H1 (cell line): ENCODE data around the gene ASIC5. TPM values are rescaled to one million over a fixed set of nuclear protein-coding genes. Genes with fewer than 3 reads are reported as not detected.
"Not testable (repeated sequence)": the region's sequence is repeated elsewhere in the genome, so short reads cannot be mapped to it uniquely, and the experiment has no call there.

ENCODE experiments used
- CTCF ChIA-PET: fragments of 300-600 bp; sonication (Branson Sonifier 250); formaldehyde crosslinking; loops from one replicate; lab custom pipeline; 2021; ENCODE audit not compliant: partially characterized antibody; lab: Charles Lee
- POLR2A ChIA-PET: fragments of 300-600 bp; sonication (Branson Sonifier 250); formaldehyde crosslinking; loops from one replicate; lab custom pipeline; 2021; ENCODE audit warnings: inconsistent platforms; ENCODE audit not compliant: partially characterized antibody; lab: Charles Lee
- DNase-seq, 2 experiments: peaks; one replicate each; pipeline versions ENCODE4 v3.0.0 to v3.0.0-alpha.2; 2010 to 2022; ENCODE audit warnings: low spot score in 2 of 2, low read depth in 1 of 2, mixed read lengths in 1 of 2
- FAIRE-seq: peaks from 2 replicates; lab custom pipeline; 2011; peaks lifted over from hg19 to GRCh38; lab: Jason Lieb, UNC
- H2AFZ ChIP-seq: 2 replicates; pipeline ENCODE4 v1.8.1; 2012; ENCODE audit warnings: low read length, inconsistent platforms
- H2AK5ac ChIP-seq: 2 replicates; pipeline ENCODE4 v1.6.1; 2013; ENCODE audit warnings: low read depth, low read length
- H2BK120ac ChIP-seq: replicated peaks from 2 replicates; pipeline ENCODE3; 2013; ENCODE audit warnings: low read depth, low read length, inconsistent platforms
- H2BK12ac ChIP-seq: 2 replicates; pipeline ENCODE4 v1.6.1; 2013; ENCODE audit warnings: low read depth, low read length
- H2BK15ac ChIP-seq: 2 replicates; pipeline ENCODE4 v1.6.1; 2013; ENCODE audit warnings: low read length
- H2BK20ac ChIP-seq: 2 replicates; pipeline ENCODE4 v1.6.1; 2013; ENCODE audit warnings: low read length
- H2BK5ac ChIP-seq: 2 replicates; pipeline ENCODE4 v1.6.1; 2013; ENCODE audit warnings: low read depth, low read length
- H3K14ac ChIP-seq: 2 replicates; pipeline ENCODE4 v1.6.1; 2013; ENCODE audit warnings: inconsistent platforms; ENCODE audit not compliant: insufficient read length
- H3K18ac ChIP-seq: 2 replicates; pipeline ENCODE4 v1.6.1; 2013; ENCODE audit warnings: low read length; ENCODE audit errors: extremely low read depth
- H3K23ac ChIP-seq: 2 replicates; pipeline ENCODE4 v1.6.1; 2013; ENCODE audit warnings: inconsistent platforms; ENCODE audit not compliant: insufficient read length
- H3K23me2 ChIP-seq: 2 replicates; pipeline ENCODE4 v1.6.1; 2013; ENCODE audit warnings: low read depth, low read length
- H3K27ac ChIP-seq: 2 replicates; pipeline ENCODE4 v1.6.1; 2011; ENCODE audit warnings: low read depth, low read length, inconsistent platforms
- H3K27me3 ChIP-seq, 4 experiments: replicated peaks in 1 of 4; 1 replicate in 1 of 4; 2 replicates in 3 of 4; pipeline versions ENCODE4 v1.6.1 to v1.8.1; 2011 to 2013; ENCODE audit warnings: low read length in 3 of 4, mild to moderate bottlenecking in 3 of 4, inconsistent platforms in 2 of 4, mixed read lengths in 2 of 4, moderate library complexity in 1 of 4; ENCODE audit not compliant: control insufficient read depth in 3 of 4, insufficient read depth in 3 of 4; ENCODE audit errors: extremely low read depth in 1 of 4
- H3K36me3 ChIP-seq, 4 experiments: 2 replicates each; pipeline versions ENCODE4 v1.6.1 to v1.8.1; 2011 to 2013; ENCODE audit warnings: mild to moderate bottlenecking in 4 of 4, low read length in 3 of 4, moderate library complexity in 2 of 4, control low read depth in 1 of 4, inconsistent platforms in 1 of 4; ENCODE audit not compliant: insufficient read depth in 4 of 4, control insufficient read depth in 2 of 4
- H3K4ac ChIP-seq: replicated peaks from 2 replicates; pipeline ENCODE3; 2013; ENCODE audit warnings: low read length, low read depth, mixed read lengths, inconsistent platforms; ENCODE audit not compliant: insufficient read length
- H3K4me1 ChIP-seq, 4 experiments: replicated peaks in 1 of 4; 1 replicate in 1 of 4; 2 replicates in 3 of 4; pipeline versions ENCODE4 v1.6.1 to v1.8.1; 2011 to 2013; ENCODE audit warnings: low read length in 3 of 4, inconsistent platforms in 2 of 4, mixed read lengths in 1 of 4; ENCODE audit not compliant: insufficient read depth in 4 of 4, control insufficient read depth in 3 of 4
- H3K4me2 ChIP-seq, 2 experiments: 2 replicates each; pipeline versions ENCODE4 v1.6.1 to v1.8.1; 2011 to 2013; ENCODE audit warnings: low read depth in 2 of 2, low read length in 2 of 2, control low read depth in 1 of 2, inconsistent platforms in 1 of 2, mild to moderate bottlenecking in 1 of 2; ENCODE audit not compliant: insufficient read depth in 1 of 2
- H3K4me3 ChIP-seq, 4 experiments: fragments of 200-600, 300-600 bp in 1 of 4; sonication (generic), shearing (Covaris generic), sonication (Bioruptor Twin) in 1 of 4; 2 replicates each; pipeline versions ENCODE4 v1.5.1 to v1.8.1; 2011 to 2016; ENCODE audit warnings: low read length in 4 of 4, low read depth in 3 of 4, control low read depth in 2 of 4, inconsistent platforms in 2 of 4, mild to moderate bottlenecking in 2 of 4, mixed read lengths in 1 of 4, moderate library complexity in 1 of 4; ENCODE audit not compliant: insufficient read depth in 2 of 4; ENCODE audit errors: extremely low read depth in 1 of 4
- H3K56ac ChIP-seq: replicated peaks from 2 replicates; pipeline ENCODE3; 2013; ENCODE audit warnings: low read depth, mild to moderate bottlenecking, mixed read lengths, low read length, inconsistent platforms; ENCODE audit not compliant: insufficient read length
- H3K79me1 ChIP-seq: 2 replicates; pipeline ENCODE4 v1.6.1; 2013; ENCODE audit warnings: low read depth, low read length, control low read depth
- H3K79me2 ChIP-seq, 2 experiments: 2 replicates each; pipeline versions ENCODE4 v1.6.1 to v1.8.1; 2012 to 2013; ENCODE audit warnings: low read length in 2 of 2, mild to moderate bottlenecking in 2 of 2, inconsistent platforms in 1 of 2; ENCODE audit not compliant: insufficient read depth in 2 of 2, control insufficient read depth in 1 of 2
- H3K9ac ChIP-seq, 4 experiments: replicated peaks in 1 of 4; 1 replicate in 1 of 4; 2 replicates in 3 of 4; pipeline versions ENCODE4 v1.6.1 to v1.8.1; 2011 to 2013; ENCODE audit warnings: low read depth in 3 of 4, low read length in 3 of 4, control low read depth in 2 of 4, mild to moderate bottlenecking in 2 of 4, moderate library complexity in 2 of 4, inconsistent platforms in 1 of 4; ENCODE audit errors: extremely low read depth in 1 of 4
- H3K9me3 ChIP-seq, 2 experiments: 2 replicates each; pipeline versions ENCODE4 v1.6.1 to v1.8.1; 2012 to 2013; ENCODE audit warnings: mild to moderate bottlenecking in 2 of 2, moderate library complexity in 2 of 2, control low read depth in 1 of 2, inconsistent platforms in 1 of 2, low read depth in 1 of 2, low read length in 1 of 2, mixed read lengths in 1 of 2; ENCODE audit not compliant: insufficient read depth in 2 of 2
- H4K20me1 ChIP-seq, 2 experiments: replicated peaks in 1 of 2; 2 replicates each; pipeline versions ENCODE3 to v1.8.1; 2011 to 2013; ENCODE audit warnings: inconsistent platforms in 2 of 2, low read length in 2 of 2, mild to moderate bottlenecking in 1 of 2; ENCODE audit not compliant: insufficient read depth in 2 of 2, control insufficient read depth in 1 of 2
- H4K5ac ChIP-seq: 2 replicates; pipeline ENCODE4 v1.6.1; 2013; ENCODE audit warnings: low read length, low read depth, mixed read lengths, inconsistent platforms; ENCODE audit not compliant: insufficient read length
- H4K8ac ChIP-seq: 2 replicates; pipeline ENCODE4 v1.8.0; 2013; ENCODE audit warnings: mild to moderate bottlenecking, moderate library complexity, low read length, inconsistent platforms; ENCODE audit not compliant: insufficient read depth; ENCODE audit errors: extremely low read depth
- H4K91ac ChIP-seq: replicated peaks from 2 replicates; pipeline ENCODE3; 2013; ENCODE audit warnings: low read length, mixed read lengths, inconsistent platforms; ENCODE audit not compliant: insufficient read length
- WGBS, 2 experiments: shearing (Covaris generic) in 1 of 2; methylation state at CpG; one replicate each; pipeline versions ENCODE4 v1.1.6 to v1.1.7; 2013 to 2015; ENCODE audit warnings: low lambda C conversion rate in 2 of 2, mixed read lengths in 2 of 2, inconsistent platforms in 1 of 2, low coverage in 1 of 2, missing lambda C conversion rate in 1 of 2; ENCODE audit not compliant: insufficient replicate concordance in 2 of 2, insufficient coverage in 1 of 2, insufficient read length in 1 of 2; ENCODE audit errors: extremely low coverage in 1 of 2, missing lambda C conversion rate in 1 of 2; 5-methylcytosine and 5-hydroxymethylcytosine counted together
- polyA plus RNA-seq, 7 experiments: library from polyadenylated mRNA; depleted of rRNA in 3 of 7; stranded (reverse) in 5 of 7; unstranded in 2 of 7; fragments of >200 nt in 5 of 7; fragments of 200-250 nt in 2 of 7; gene quantifications; 1 replicate in 5 of 7; 2 replicates in 1 of 7; 4 replicates in 1 of 7; pipeline versions ENCODE4 v1.2.1 to v1.2.3, GENCODE V29; 2011 to 2013; ENCODE audit warnings: missing spikeins in 2 of 7, mixed read lengths in 2 of 7
- total RNA-seq: library from RNA; stranded (reverse); fragmentation: NEBNext Ultra II Directional; extraction: Animal tissue kit (Norgen Biotek cat#: 25700); gene quantifications from 2 replicates; pipeline ENCODE4 v1.2.1, GENCODE V29; 2021

ASIC5 gene
- total and polyA plus RNA-seq, 2 of the 8 experiments (the other 6 are each of a cell fraction or from before 2014, with no cell fraction given), result not detected

- H3K79me1 ChIP-seq, H3K23ac ChIP-seq, H4K20me1 ChIP-seq, DNase-seq, H3K36me3 ChIP-seq, FAIRE-seq, H3K27me3 ChIP-seq, H2BK20ac ChIP-seq, H3K27ac ChIP-seq, H2AFZ ChIP-seq, H3K14ac ChIP-seq, H3K79me2 ChIP-seq, H2AK5ac ChIP-seq, H3K23me2 ChIP-seq, H2BK12ac ChIP-seq, H2BK5ac ChIP-seq, CTCF ChIA-PET, H3K9ac ChIP-seq, H4K8ac ChIP-seq, H3K4me3 ChIP-seq, H3K9me3 ChIP-seq, H3K56ac ChIP-seq, H2BK15ac ChIP-seq, H3K4ac ChIP-seq, H4K5ac ChIP-seq, POLR2A ChIA-PET, H3K18ac ChIP-seq, H3K4me1 ChIP-seq, H2BK120ac ChIP-seq, H3K4me2 ChIP-seq, H4K91ac ChIP-seq: not testable (repeated sequence)
- WGBS, 2 experiments, result 94% methylated on average over 2 of the region's 2 CpGs; no CpG with 5 or more reads in 1 of the 2 experiments
Measured at GRCh38 chr4:155898371-155898770, 32.3 kb upstream of the ASIC5 start.
